Endometrial microvascular endothelial cells (primary cell): ENCODE results near the gene SAMD5. TPM values are rescaled to one million over a fixed set of nuclear protein-coding genes. Genes with fewer than 3 reads are reported as not detected.

ENCODE experiments used
- in situ Hi-C: cut with HindIII; loops from 2 replicates; pipeline ENCODE4 v1.10.0; 2017; ENCODE audit warnings: low sequenced_read_pairs, low pct_unique_long_range_greater_than_20kb; ENCODE audit errors: inconsistent ontology term
- total RNA-seq: library from RNA; depleted of rRNA; stranded (reverse); fragments of >200 nt; gene quantifications from one replicate; pipeline ENCODE4 v1.2.3, GENCODE V29; 2015; ENCODE audit errors: inconsistent ontology term

Gene SAMD5
- total RNA-seq, 1 donor from 2014 or later = 1.3 TPM

GRCh38 chr6:147560670-147561069 is 52.2 kb downstream of the SAMD5 start:
- in situ Hi-C loops = no loop called here

GRCh38 chr6:147561726-147562125 is 53.2 kb downstream of the SAMD5 start:
- in situ Hi-C loops = no loop called here

GRCh38 chr6:147563472-147563871 is 55.0 kb downstream of the SAMD5 start:
- in situ Hi-C loops = no loop called here

GRCh38 chr6:147564556-147564955 is 56.1 kb downstream of the SAMD5 start:
- in situ Hi-C loops = no loop called here

GRCh38 chr6:147566244-147566898 is 57.9 kb downstream of the SAMD5 start:
- in situ Hi-C loops = no loop called here

- in situ Hi-C loops = no loop called here
Measured at GRCh38 chr6:147567141-147567805, 58.8 kb downstream of the SAMD5 start.

- in situ Hi-C loops = no loop called here
Measured at GRCh38 chr6:147569788-147570187, 61.3 kb downstream of the SAMD5 start.

GRCh38 chr6:147570681-147571080 is 62.2 kb downstream of the SAMD5 start:
- in situ Hi-C loops = no loop called here

- in situ Hi-C loops = no loop called here
Measured at GRCh38 chr6:147577488-147577887, 69.0 kb downstream of the SAMD5 start.

GRCh38 chr6:147578159-147578558 is 69.7 kb downstream of the SAMD5 start:
- in situ Hi-C loops = no loop called here

- in situ Hi-C loops = no loop called here
Measured at GRCh38 chr6:147578883-147579282, 70.4 kb downstream of the SAMD5 start.

GRCh38 chr6:147579667-147580066 is 71.2 kb downstream of the SAMD5 start:
- in situ Hi-C loops = no loop called here

- in situ Hi-C loops = no loop called here
Measured at GRCh38 chr6:147582991-147583390, 74.5 kb downstream of the SAMD5 start.

- in situ Hi-C loops = no loop called here
Measured at GRCh38 chr6:147585256-147585655, 76.8 kb downstream of the SAMD5 start.

GRCh38 chr6:147586044-147586443 is 77.6 kb downstream of the SAMD5 start:
- in situ Hi-C loops = no loop called here

- in situ Hi-C loops = no loop called here
Measured at GRCh38 chr6:147587907-147588306, 79.4 kb downstream of the SAMD5 start.

- in situ Hi-C loops = no loop called here
Measured at GRCh38 chr6:147588469-147588868, 80.0 kb downstream of the SAMD5 start.

- in situ Hi-C loops = no loop called here
Measured at GRCh38 chr6:147589739-147590250, 81.3 kb downstream of the SAMD5 start.

- in situ Hi-C loops = no loop called here
Measured at GRCh38 chr6:147595961-147596360, 87.5 kb downstream of the SAMD5 start.

- in situ Hi-C loops = no loop called here
Measured at GRCh38 chr6:147603392-147604081, 95.0 kb downstream of the SAMD5 start.
